NCI-H2029 (cell line): ENCODE results near the gene TRMT1.

Experiments
- DNase-seq: peaks from one replicate; lab custom pipeline; 2025; lab: John Stamatoyannopoulos, UW

TRMT1 gene

DNA sequence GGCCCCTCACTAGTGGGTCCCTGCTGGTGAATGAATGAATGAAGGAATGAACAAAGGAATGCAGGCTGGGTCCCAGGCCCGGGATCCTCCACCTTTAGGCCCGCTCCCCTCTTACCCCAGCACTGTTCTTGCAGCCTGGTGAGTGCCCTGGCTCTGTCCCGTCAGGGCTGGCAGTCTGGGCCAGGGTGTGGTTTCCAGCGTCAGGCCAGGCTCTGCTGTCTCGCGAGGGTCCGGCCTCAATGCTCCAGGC is 14.2 kb downstream of the TRMT1 start:
- DNase-seq: no peak

DNA sequence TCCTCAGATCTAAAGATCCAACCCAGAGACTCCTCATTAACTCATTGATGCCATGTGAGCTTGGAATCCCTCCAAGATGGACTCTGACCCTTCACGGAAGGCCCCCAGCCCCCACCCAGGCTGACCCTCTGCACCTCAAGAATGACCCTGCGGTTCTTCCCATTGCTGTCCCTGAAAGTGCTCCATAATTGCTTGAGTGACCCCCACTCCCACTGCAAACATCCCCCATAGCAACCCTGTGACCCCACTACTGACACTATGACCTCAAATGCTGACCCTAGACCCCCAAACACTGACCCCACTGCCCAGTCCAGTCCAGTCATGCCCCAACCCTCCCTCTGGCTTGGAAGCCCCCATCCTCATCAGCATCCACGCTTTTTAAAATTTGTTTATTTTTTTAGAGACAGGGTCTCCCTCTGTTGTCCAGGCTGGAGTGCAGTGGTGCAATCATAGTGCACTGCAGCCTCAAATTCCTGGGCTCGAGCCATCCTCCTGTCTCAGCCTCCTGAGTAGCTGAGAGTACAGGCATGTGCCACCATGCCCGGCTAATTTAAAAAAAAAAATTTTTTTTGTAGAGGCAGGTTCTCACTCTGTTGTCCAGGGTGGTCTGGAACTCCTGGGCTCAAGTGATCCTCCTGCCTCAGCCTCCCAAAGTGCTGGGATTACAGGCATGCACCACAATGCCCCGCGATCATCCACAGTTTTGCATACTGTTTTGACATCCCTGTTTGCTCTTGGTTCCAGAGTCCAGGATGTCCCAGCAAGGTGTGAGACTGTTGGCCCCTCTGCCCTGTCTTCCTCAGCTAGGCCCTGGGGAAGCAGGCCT is 14.7 kb downstream of the TRMT1 start:
- no peak for DNase-seq

DNA sequence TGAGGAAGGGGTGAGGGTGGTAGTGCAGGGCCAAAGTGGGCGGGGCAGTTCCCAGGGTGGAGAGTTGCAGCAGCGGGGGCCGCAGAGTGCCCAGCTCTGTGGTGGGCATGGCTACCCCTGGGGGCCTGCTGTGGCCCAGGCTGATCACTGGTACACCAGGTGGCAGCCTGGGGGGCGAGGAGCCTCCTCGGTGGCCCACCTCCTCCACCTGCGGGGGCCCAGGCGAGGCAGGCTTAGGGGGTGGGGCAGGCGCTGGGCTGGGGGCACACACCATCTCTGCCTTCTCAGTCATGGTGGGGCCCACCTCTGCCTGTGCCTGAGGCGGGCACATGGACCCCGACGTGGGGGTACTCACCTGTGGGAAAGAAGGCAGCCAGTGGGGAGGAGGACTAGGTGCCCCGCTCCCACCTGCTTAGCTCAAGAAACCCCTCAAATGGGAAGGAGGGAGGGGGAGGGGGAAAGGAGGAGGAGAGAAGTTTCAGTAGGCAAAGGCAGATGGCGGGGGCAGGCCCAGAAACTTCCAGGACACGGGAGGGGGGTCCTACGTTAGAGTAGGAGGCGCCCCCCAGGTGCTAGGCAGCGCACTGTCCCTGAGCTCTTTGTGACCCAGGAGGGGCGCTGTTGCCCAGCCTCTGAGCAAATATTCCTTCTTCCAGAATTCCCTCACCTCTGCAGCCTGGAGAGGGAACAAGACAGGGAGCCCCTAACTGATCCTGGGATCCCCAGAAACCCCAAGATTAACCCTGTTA is 15.5 kb downstream of the TRMT1 start:
- no peak for DNase-seq

DNA sequence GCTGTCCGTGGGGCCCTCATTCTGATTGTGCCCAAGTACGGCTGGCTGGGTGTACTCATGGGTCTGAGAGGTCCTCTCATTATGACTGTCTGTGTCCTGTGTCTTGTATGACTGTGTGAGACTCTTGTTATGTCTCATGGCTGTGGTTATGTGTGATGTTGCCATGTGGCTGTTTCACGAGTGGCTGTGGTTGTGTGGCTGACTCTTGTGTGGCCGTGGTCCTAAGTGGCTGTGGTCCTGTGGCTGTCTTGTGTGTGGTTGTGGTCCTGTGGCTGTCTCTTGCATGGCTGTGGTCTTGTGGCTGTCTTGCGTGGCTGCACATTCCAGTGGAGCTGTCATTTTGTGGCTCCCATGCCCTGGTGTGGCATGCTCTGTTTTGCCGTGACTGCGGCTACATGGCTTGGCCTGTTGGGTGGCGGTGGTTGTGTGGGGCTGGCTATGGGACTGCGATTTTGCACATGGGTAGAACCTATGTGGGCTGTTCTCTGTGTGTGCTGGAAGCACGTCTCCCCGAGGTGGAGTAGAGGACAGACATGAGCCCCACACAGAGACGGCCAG is 16.4 kb downstream of the TRMT1 start:
- DNase-seq: no peak

DNA sequence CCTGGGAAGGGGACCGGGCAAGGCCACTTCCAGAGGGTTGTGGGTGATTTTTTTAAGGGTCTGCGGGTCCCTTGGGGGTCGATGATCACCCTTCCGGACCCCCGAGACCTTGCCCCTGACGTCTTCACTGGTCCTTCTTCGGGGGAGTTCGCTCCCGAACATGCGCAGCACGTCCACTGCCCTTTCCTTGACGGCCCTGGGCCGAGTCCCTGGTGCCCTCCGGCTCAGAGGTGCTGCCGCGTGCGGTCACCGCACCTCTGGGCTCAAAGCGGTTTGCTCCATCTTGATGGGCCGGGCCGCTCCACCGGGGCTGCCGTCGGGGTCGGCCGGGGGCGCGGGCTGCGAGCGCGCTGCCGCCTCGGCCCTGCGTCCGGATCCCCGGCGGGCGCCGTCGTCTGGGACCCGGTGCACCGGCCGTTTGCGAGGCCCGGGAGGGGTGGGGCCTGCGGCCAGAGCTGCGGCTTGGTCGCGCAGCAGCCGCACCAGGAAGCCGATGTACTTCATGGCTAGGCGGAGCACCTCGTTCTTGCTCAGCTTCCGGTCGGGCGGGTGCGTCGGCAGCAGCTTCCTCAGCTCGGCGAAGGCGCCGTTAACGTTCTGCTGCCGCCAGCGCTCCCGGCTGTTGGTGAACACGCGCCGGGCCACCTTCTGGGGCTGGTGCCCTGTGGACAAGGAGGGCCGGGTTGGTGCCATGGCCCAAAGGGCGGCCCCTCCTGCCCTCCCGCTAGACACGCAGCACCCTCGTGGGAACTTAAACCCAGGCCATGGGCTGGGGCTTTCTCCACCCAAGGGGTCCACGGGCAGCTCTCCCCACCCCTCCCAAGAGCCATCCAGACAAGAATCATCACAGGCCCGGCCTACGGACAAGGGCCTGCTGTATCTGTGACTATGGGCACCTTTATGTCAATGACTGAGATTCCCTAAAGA is 17.2 kb downstream of the TRMT1 start:
- DNase-seq: peak; percentile 66

DNA sequence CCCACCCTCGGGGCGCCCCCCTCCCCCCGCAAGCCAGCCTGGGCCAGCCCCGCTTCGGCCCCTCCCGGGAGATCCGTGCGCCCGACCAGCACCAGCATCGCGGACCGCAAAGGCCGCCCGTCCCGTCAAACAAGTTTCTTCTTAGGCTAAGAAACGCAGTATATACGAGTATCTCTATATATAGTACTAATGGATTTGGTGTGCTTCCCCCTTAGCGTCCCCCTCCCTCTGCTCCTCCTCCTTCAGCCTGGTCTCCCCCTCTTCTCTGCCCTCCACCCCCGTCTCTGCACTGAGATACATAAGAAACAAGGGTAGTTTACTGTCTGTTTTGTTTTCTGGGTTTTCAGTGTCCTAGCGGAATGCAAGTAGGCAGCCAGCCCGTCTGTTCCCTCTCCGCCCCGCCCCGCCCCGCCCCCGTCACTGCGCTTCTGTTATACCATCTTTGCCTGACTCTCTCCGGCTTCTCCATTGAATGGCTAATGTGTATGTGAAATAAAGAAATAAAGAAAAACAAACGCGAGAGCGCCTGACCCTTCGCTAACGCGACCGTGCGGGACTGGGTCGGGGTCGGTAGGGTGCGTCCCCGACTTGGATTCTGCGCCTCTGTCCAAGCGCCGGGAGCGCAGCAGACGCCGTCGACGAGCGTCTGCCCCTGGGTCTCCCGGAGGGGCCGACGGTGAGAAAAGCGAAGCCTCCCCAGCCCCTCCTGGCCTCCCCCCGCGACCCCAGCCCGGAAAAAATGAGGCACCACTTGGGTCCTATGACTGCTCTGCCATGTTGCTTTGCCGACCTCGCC is 18.1 kb downstream of the TRMT1 start:
- DNase-seq: no peak

DNA sequence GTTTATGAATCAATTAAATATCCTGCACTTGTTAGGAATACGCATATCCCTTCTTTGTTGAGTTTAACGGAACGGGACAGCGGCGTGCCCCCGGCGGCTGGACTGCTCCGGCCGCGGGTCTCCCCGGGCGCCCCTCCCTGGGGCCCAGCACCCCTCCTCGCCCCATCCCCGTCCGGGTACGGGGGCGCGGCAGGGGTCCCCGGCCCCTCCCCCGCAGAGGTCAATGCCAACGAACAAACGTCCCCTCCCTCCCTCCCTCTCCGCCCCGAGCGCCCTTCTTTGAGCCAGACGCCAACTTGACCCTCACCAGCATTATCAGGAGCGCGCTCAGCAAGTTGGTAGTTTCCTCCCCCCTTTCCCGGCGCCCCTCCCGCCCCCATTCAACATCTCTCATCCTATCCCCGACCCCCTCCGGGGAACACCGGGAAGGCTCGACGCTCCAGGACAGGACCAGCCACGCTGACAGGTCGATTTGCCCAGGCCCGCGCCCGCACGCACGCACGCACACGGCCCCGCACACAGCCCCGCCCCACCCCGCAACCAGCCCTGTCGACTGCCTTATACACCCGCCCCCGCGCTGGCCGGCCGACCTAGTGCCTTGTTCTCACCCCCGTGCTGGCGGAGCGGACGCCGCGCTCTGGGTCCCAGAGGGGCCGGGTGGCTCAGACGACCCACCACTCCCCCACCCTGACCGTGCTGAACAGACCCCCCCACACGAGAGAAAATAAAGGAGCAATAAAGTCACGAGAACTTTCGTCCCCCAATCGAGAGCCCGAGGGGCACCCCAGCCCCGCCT is 18.9 kb downstream of the TRMT1 start:
- no peak for DNase-seq

DNA sequence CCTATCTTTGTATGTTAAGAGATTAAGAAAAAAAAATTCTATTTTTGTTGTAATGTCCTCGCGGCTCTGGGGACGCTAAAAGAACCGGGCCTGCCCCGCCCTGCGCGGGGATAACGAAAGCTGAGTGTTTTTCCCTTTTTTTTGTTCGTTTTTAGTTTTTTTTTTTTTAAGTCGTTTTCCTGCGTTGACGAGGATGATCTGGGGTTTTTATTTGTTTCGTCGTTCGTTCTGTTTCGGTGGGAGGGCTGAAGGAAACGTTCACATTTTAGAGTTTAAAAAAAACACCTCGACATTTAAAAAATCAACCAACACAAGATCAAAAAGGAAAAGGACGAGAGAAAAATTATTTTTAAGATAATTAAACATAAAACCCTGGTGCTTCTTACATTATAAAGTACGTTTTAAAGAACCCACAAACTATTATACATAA is 19.5 kb downstream of the TRMT1 start:
- no peak for DNase-seq

DNA sequence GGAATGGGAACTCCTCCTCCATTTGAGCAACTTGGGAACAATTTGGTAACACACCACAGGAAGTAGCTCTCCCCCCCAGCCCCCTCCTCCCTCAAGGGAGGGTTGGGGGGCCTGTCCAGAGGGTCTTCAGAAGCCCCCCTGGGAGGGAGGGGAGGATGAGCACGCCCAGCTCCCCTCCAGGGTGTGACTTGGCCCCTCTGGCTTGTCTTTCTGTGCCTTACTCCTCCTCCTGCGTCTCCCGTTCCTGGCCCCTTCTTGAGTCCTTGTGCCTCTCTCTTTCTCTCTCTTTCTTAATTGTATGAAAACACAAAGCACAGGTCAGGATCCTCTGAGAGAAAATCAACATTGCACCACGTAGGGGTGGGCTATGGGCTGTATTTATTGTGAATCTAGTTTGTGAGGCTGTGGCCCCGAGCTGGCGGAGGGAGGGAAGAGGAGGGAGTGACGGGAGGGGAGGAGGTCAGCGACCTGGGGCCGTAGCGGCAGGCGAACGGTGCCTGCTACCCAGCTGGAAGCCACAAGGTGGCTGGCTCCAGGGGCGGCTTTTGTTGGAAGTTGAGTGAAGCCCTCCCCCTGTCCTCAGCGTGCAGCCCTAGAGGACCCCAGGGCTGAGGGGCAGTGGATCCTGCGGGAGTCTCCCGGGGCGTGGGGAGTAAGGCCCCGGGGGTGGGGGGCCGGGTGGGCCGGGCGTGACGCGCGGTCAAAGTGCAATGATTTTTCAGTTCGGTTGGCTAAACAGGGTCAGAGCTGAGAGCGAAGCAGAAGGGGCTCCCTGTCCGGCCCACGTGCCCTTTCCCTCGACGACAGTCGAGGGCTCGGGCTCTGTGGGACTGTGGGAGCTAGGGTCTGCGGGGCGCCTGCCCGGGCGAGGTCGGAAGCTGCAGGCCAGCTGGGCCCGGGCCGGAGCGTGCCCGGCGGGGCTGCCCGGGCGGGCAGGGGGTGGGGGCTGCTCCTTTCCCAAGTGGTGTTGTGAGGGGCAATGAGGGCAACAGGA is 20.3 kb downstream of the TRMT1 start:
- no peak for DNase-seq

DNA sequence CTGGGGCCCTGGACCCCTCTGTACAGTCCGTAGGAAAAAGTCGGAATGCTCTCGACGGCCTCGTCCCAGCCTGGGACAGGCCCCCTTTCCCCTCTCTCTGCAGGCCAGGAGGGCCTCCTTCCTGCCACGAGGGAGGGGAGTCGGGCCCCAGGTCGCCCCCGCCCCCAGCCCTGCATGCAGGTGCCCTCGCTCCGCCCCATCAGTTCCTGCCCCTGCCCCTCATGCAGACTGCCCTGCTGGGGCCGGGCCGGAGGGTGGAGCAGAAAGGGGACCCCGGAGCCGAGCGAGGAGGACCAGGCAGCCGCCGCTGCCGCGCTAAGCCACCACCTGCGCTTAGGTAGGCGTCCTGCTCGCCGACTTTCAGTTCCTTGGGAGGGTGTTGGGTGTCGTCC is 21.2 kb downstream of the TRMT1 start:
- no peak for DNase-seq

DNA sequence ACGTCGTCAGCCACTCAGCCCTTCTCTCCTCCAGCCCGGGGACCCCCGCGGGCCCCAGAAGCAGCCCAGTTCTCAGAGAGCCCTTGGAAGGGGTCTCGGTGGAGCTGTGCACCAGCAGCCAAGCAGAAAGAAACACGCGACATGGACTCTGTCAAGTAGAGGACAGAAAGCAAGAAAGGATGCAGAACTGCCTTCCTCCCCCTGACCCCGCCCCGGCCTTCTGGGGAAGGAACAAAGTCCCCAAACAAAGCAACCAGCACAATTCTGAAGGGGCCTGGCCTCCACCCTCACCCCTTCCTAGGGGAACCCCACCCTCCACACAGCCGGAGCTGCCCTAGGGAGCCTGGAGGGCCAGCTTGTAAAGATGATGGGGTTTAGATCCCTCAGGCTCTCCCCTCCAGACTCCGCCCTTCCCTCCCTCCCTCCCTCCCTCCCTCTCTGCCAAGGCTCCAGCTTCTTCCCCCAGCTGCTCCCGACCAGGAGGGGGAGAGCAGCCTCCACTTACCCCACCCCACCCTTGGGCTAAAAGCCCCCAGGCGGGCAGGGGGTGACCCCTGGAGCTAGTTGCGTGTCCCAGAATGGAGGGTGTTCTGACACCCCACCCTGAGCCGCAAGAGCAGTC is 21.7 kb downstream of the TRMT1 start:
- no peak for DNase-seq

DNA sequence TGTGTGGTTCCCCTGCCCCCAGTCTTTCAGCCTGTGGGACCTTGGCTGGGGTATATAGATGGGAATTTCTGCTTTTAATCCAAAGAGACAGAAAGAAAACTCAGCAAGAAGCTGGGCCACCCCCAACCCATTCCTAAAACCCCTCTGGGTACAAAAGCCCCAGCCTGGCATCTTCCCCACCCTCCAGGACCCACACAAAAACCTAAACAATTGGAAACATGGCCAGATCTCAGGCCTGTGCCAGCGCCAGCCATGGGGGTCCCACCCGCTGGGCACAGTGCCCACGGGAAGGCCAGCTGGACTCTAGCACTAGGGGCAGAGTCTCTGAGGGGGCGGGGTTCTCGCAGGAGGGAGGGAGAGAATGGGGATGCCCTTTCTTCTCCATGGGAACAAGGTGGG is 22.4 kb downstream of the TRMT1 start:
- DNase-seq: no peak

DNA sequence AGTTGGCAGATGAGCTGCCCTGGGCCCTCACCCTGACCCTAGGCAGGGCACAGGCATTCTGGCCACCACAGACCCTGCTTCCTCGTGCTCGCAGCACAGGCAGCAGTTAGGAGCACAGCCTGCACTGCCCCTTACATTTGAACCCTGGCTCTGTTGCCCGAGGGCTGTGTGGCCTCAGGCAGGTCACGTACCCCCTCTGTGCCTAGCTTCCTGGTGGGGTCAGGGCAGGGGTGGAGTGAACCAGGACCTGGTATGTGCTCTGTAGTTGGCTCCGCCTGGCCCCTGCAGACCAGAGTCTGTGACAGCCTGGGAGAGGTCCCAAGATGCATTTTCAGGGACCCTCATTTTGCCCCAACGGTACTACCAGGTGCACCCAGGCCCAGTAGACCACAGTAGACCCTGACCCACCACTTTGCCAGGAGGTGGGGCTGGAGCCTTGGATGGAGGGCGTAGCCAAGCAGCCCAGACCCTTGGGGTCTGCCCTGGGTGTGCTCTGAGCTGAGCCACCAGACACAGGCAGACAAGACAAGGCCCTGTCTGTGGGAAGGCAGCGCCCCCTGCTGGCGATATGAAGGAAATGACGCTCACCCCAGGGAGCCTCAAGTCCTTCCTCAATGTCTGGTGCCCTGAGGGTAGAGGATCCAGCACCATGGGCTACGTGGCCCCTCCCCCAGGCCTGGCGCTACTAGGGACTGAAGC is 23.0 kb downstream of the TRMT1 start:
- DNase-seq: peak; percentile 56

DNA sequence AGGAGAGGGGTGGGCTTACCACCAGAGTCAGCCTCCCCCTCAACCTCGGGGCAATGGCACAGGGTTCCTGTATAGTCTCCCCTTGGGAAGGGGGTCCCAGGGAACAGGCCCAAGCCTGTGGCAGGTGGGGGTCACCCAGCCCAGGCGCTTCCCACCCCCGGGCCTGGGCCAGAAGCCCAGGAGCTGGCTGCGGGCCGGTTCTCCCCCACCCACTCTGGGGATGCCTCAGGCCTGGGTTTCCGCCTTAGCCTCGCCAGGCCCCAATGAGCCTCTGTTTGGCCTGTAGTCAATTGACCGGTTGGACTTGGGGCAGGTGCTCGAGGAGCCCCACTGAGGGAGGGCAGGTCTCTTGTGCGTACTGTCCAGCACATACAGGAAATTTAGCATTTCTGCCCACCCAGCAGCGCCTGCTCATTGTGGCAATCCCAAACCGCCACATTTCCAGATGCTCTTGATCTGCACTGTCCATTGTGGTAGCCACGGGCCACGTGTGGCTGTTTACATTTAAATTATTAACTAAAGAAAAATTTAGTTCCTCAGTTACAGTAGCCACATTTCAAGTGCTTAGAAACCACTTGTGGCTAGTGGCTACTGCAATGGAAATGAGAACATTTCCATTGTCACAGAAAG is 23.8 kb downstream of the TRMT1 start:
- DNase-seq: no peak

DNA sequence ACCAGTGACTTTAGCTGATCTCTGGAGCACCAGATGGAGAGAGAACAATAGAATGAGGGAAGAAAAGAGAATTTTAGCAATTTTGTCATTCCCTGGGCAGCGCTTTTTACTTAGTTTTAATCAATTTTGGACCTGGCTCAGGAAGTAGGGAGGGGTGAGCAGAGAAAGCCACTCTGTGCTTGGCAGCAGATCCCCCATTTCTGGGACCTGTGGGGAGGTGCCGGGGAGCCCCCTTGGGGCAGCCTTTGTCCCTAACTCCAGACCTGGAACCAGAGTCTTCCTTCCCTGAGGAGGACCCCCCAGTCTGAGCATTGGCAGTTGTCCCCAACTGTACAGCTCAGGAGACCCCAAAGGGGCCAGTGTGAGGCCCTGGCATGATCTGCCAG is 24.4 kb downstream of the TRMT1 start:
- no peak for DNase-seq

DNA sequence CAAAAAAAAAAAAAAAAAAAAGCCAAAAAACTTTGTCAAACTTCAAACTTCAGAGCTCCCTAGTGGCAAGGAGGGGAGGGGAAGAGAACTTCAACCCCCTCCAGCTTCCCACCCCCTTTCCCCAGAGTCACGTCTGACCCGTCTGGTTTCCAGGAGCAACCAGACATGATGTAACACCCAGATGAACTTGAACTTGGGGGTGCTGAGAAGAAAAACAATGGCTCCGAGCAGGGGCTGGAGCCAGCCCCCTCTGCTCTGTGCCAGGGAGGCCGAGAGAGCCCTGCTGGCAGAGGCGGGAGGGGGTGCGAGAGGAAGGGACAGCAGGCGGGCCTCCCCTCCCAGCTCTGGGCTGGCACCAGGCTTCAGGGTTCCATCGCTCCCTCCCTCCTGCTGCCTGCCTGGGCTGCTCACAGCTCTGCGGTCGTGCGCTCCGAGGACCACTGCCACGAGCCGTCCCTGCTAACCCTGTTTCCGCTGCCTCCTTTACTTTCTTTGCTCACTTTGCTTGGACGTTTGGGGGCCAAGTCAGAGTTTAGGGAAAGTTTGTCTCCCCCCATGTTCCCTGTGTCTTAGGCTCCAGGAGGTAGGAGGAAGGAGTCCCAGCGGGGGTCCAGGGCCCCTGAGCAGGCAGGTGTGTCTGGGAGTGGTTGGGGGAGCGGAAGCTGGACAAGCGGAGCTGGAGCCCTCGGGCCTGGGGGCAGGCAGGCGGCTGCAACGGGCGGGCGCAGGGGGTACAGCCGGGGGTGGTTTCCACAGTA is 25.0 kb downstream of the TRMT1 start:
- DNase-seq: no peak
